Mucosa of rectum (tissue), 2 donors: ENCODE results near the gene PUS10.

Experiments used
- H3K27ac ChIP-seq, 2 donors: one replicate each; pipeline ENCODE4 v1.7.0; 2013; ENCODE audit warnings: inconsistent platforms in 2 of 2, low read depth in 2 of 2, low read length in 2 of 2
- H3K27me3 ChIP-seq, 2 donors: one replicate each; pipeline ENCODE4 v1.7.0; 2013; ENCODE audit warnings: low read length in 2 of 2; ENCODE audit not compliant: control insufficient read depth in 2 of 2, insufficient read depth in 2 of 2
- H3K36me3 ChIP-seq, 2 donors: one replicate each; pipeline ENCODE4 v1.7.0; 2013; ENCODE audit warnings: low read length in 2 of 2; ENCODE audit not compliant: control insufficient read depth in 2 of 2, insufficient read depth in 2 of 2
- H3K4me1 ChIP-seq, 2 donors: one replicate each; pipeline ENCODE4 v1.7.0; 2013; ENCODE audit warnings: low read length in 2 of 2, mild to moderate bottlenecking in 1 of 2; ENCODE audit not compliant: control insufficient read depth in 2 of 2, insufficient read depth in 2 of 2
- H3K4me3 ChIP-seq, 2 donors: one replicate each; pipeline ENCODE4 v1.7.0; 2013; ENCODE audit warnings: low read length in 2 of 2
- H3K9ac ChIP-seq, 2 donors: one replicate each; pipeline ENCODE4 v1.7.0; 2013; ENCODE audit warnings: low read length in 2 of 2, low read depth in 1 of 2, mild to moderate bottlenecking in 1 of 2
- H3K9me3 ChIP-seq, 2 donors: one replicate each; pipeline ENCODE4 v1.7.0; 2013; ENCODE audit warnings: low read length in 2 of 2; ENCODE audit not compliant: control insufficient read depth in 2 of 2
- donor health status: healthy.
- donor health status: Normal muscosa, but diverticular disease.

The PUS10 gene

GRCh38 chr2:60976256-60976850 lies 41.7 kb downstream of the PUS10 start:
- Histone ChIP-seq H3K27me3 (no peaks in the 10 kb centered on the region), H3K4me3 (no peak overlapping the region), H3K27ac (no peak overlapping the region), H3K9ac (no peak overlapping the region), H3K36me3 (no peaks in the 10 kb centered on the region), H3K4me1 (peaks cover 0 to 2% of the 10 kb centered on the region in 2 donors), H3K9me3 (no peaks in the 10 kb centered on the region)

- Histone ChIP-seq H3K36me3 (no peaks in the 10 kb centered on the region), H3K4me1 (peaks cover 0 to 2% of the 10 kb centered on the region in 2 donors)
These were observed 43.4 kb downstream of the PUS10 start for GRCh38 chr2:60974652-60975051.

GRCh38 chr2:60973705-60974104 lies 44.4 kb downstream of the PUS10 start:
- Histone ChIP-seq H3K9me3 (no peaks in the 10 kb centered on the region), H3K27me3 (no peaks in the 10 kb centered on the region), H3K36me3 (no peaks in the 10 kb centered on the region), H3K4me1 (peaks cover 0 to 2% of the 10 kb centered on the region in 2 donors), H3K9ac (no peak overlapping the region), H3K27ac (no peak overlapping the region), H3K4me3 (no peak overlapping the region)

More at GRCh38 chr2:60974652-60975051, 43.4 kb downstream of the PUS10 start:
- H3K27ac ChIP-seq: no peak overlapping the region
- H3K4me3 ChIP-seq: no peak overlapping the region
- H3K9ac ChIP-seq: no peak overlapping the region
- no peaks in the 10 kb centered on the region for H3K9me3 ChIP-seq
- no peaks in the 10 kb centered on the region for H3K27me3 ChIP-seq

DNA sequence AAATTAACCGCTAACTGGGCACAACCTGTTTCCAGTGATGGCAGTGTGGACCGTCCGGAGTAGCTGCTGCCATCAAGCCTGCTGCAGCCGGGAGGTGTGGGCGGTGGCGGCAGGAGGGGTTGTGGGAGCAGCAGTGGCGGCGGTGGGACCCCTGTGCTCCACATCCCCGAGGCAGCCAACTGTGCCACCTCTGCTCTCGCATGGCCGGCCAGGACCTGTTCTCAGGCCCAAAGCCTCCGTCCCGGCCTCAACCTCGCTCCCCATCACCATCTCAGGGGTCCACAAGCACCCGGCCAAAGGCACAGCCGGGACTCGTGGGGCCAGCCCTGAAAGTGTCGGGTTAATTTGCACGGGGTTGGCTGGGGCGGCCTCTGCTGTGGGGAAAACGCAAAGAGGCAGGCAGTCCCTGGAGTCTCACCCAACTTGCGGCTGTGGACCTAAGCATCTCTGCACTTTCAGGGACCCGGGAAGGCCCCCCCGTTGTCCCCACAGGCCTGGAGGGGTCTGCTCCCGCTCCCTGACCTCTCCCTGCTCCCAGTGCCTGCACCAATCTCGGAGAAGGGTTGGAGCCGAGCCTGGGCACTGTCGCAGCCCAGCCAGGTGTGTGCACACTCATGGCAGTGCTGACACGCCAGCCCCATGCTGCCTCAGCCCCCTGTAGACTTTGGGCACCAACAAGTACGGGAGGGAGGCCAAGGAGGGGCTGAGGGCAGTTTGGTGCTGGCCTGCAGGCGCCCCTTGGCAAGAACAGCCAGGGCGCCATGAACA lies 45.0 kb downstream of the PUS10 start:
- H3K27ac ChIP-seq: no peak overlapping the region
- H3K4me3 ChIP-seq: no peak overlapping the region

DNA sequence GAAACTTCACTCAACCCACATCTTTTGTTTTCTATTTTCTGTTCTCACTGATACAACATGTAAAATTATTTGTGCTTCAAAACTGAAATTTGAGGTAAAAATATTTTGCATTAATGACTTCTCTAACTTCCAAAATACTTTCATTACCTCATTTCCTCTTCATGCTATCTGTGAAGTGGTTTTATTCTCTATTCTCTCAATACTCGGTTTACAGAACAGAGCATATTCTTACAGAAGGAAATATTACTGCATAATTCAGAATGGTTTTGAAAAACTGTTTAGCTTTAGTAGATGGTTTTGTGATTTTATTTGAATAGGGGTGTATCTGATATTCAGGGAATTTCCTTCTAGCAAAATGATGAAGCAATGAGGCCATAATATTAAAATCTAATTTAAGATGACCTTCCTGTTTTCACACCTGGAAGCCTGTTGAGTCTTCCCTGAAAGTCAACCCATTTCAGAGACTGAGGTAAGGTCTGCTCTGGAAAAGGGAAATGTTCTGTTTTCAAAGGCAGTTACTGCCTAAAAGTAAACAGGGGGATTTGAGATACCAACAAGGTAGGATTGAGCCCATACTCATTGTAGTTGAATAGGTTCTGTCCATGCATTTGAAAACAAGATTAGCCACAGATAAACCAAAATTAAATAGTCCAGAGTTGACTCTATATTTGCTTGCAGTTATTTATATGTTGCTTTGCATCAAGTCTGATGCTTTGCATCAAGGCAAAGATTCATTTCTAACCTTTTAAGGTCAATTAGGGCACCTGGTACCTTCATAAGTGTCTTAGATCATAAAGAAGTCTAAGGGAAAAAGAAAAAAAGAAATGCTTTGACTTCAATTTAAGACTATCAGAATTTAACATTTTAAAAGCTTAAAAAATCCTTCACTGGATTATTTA lies 51.3 kb downstream of the PUS10 start:
- no peak overlapping the region for H3K27ac ChIP-seq
- H3K4me1 ChIP-seq: peaks cover 0 to 2% of the 10 kb centered on the region in 2 donors

More for the DNA sequence above, 45.0 kb downstream of the PUS10 start:
- Histone ChIP-seq H3K4me1 (peaks cover 0 to 2% of the 10 kb centered on the region in 2 donors), H3K9ac (no peak overlapping the region), H3K36me3 (no peaks in the 10 kb centered on the region), H3K27me3 (no peaks in the 10 kb centered on the region), H3K9me3 (no peaks in the 10 kb centered on the region)

GRCh38 chr2:60965499-60965785 lies 52.6 kb downstream of the PUS10 start:
- Histone ChIP-seq H3K9me3 (no peaks in the 10 kb centered on the region), H3K4me3 (no peak overlapping the region), H3K27ac (no peak overlapping the region), H3K36me3 (no peaks in the 10 kb centered on the region), H3K4me1 (no peaks in the 10 kb centered on the region), H3K9ac (no peak overlapping the region), H3K27me3 (no peaks in the 10 kb centered on the region)

More for the DNA sequence above, 51.3 kb downstream of the PUS10 start:
- Histone ChIP-seq H3K27me3 (no peaks in the 10 kb centered on the region), H3K36me3 (no peaks in the 10 kb centered on the region), H3K9ac (no peak overlapping the region), H3K9me3 (no peaks in the 10 kb centered on the region), H3K4me3 (no peak overlapping the region)

- Histone ChIP-seq H3K36me3 (no peaks in the 10 kb centered on the region), H3K9me3 (no peaks in the 10 kb centered on the region), H3K9ac (no peak overlapping the region), H3K27ac (no peak overlapping the region), H3K27me3 (no peaks in the 10 kb centered on the region), H3K4me1 (no peaks in the 10 kb centered on the region), H3K4me3 (no peak overlapping the region)
These were observed 53.2 kb downstream of the PUS10 start for GRCh38 chr2:60964651-60965498.

- Histone ChIP-seq H3K4me3 (no peak overlapping the region), H3K27ac (no peak overlapping the region), H3K9me3 (no peaks in the 10 kb centered on the region), H3K36me3 (no peaks in the 10 kb centered on the region), H3K4me1 (peaks cover 2 to 3% of the 10 kb centered on the region in 2 donors), H3K9ac (no peak overlapping the region), H3K27me3 (no peaks in the 10 kb centered on the region)
These were observed 54.9 kb downstream of the PUS10 start for GRCh38 chr2:60963190-60963589.

GRCh38 chr2:60962528-60962927 lies 55.5 kb downstream of the PUS10 start:
- H3K9ac ChIP-seq: no peak overlapping the region
- H3K9me3 ChIP-seq: no peaks in the 10 kb centered on the region
- peaks cover 2 to 9% of the 10 kb centered on the region in 2 donors for H3K4me1 ChIP-seq
- no peaks in the 10 kb centered on the region for H3K27me3 ChIP-seq
- no peaks in the 10 kb centered on the region for H3K36me3 ChIP-seq
- no peak overlapping the region for H3K27ac ChIP-seq
- H3K4me3 ChIP-seq: no peak overlapping the region
